HG02623 (cell line): ENCODE measurements around the gene TMEM256.

Experiments
- ATAC-seq: cut with Tn5 transposase; IDR thresholded peaks from one replicate; pipeline ENCODE4 v1.9.1; 2021; ENCODE audit warnings: moderate library complexity; ENCODE audit not compliant: unreplicated experiment

Gene TMEM256

GRCh38 chr17:7431231-7431630, 27.3 kb upstream of the TMEM256 start:
- no peak for ATAC-seq

- ATAC-seq = no peak
These were observed 25.8 kb upstream of the TMEM256 start for GRCh38 chr17:7429722-7430121.

- no peak for ATAC-seq
These were observed 24.7 kb upstream of the TMEM256 start, which contains the start of gene SPEM3 for GRCh38 chr17:7428557-7428956. TSS of gene SPEM3 (plus strand) at chr17:7428857. CDS start at chr17:7428903, 46 bp downstream.

GRCh38 chr17:7427549-7427948, 23.7 kb upstream of the TMEM256 start:
- ATAC-seq = no peak

GRCh38 chr17:7426896-7427489, 23.1 kb upstream of the TMEM256 start:
- ATAC-seq = no peak

- no peak for ATAC-seq
These were observed 22.4 kb upstream of the TMEM256 start for GRCh38 chr17:7426203-7426863.

- ATAC-seq = no peak
These were observed 21.9 kb upstream of the TMEM256 start for GRCh38 chr17:7425756-7426155.

- ATAC-seq = no peak
These were observed 21.4 kb upstream of the TMEM256 start, which contains the start of gene SPEM2 for GRCh38 chr17:7425316-7425715. TSS of gene SPEM2 (plus strand) at chr17:7425616. CDS start at chr17:7425689, 73 bp downstream.

GRCh38 chr17:7423679-7424078, 19.8 kb upstream of the TMEM256 start:
- no peak for ATAC-seq

GRCh38 chr17:7421186-7421585, 17.3 kb upstream of the TMEM256 start:
- no peak for ATAC-seq

- ATAC-seq = no peak
These were observed 16.1 kb upstream of the TMEM256 start, which contains the start of gene SPEM1 for GRCh38 chr17:7419819-7420610. TSS of gene SPEM1 (plus strand) at chr17:7420324. CDS start at chr17:7420385, 61 bp downstream.

GRCh38 chr17:7418472-7419152, 14.7 kb upstream of the TMEM256 start:
- ATAC-seq = no peak

GRCh38 chr17:7417056-7417655, 13.3 kb upstream of the TMEM256 start:
- no peak for ATAC-seq

GRCh38 chr17:7416323-7416722, 12.4 kb upstream of the TMEM256 start:
- no peak for ATAC-seq

GRCh38 chr17:7415784-7416183, 11.9 kb upstream of the TMEM256 start:
- ATAC-seq = no peak

- ATAC-seq = no peak
These were observed 10.9 kb upstream of the TMEM256 start for GRCh38 chr17:7414837-7415236.

- ATAC-seq = no peak
These were observed 9.6 kb upstream of the TMEM256 start for GRCh38 chr17:7413346-7413985.

- no peak for ATAC-seq
These were observed 7.5 kb upstream of the TMEM256 start for GRCh38 chr17:7411427-7411750.

GRCh38 chr17:7410634-7411426, 6.9 kb upstream of the TMEM256 start:
- ATAC-seq = no peak

- no peak for ATAC-seq
These were observed 5.8 kb upstream of the TMEM256 start for GRCh38 chr17:7409716-7410115.
